Neural progenitor cell (in vitro differentiated cells): Measurements from ENCODE around the gene KPNA1. TPM values are rescaled to one million over a fixed set of nuclear protein-coding genes. Genes with fewer than 3 reads are reported as not detected.

Experiments used
- DNase-seq: peaks from one replicate; pipeline ENCODE4 v3.0.0-alpha.2; 2016; ENCODE audit warnings: low spot score
- H2AFZ ChIP-seq: fragments of 200-600 bp; sonication (generic); replicated peaks from 2 replicates; pipeline ENCODE4 v1.6.1; 2016; ENCODE audit warnings: antibody characterized with exemption
- H3F3A ChIP-seq: fragments of 200-600 bp; sonication (generic); 2 replicates; pipeline ENCODE4 v1.6.1; 2016; ENCODE audit warnings: antibody characterized with exemption, low read depth
- H3K27ac ChIP-seq: fragments of 200-600 bp; sonication (generic); 2 replicates; pipeline ENCODE4 v1.5.1; 2016; ENCODE audit warnings: mild to moderate bottlenecking
- H3K27me3 ChIP-seq: fragments of 200-600 bp; sonication (generic); 2 replicates; pipeline ENCODE4 v1.6.1; 2016; ENCODE audit warnings: mild to moderate bottlenecking, moderate library complexity
- H3K36me3 ChIP-seq: fragments of 200-600 bp; sonication (generic); 2 replicates; pipeline ENCODE4 v1.5.1; 2016
- H3K4me1 ChIP-seq: fragments of 200-600 bp; sonication (generic); 2 replicates; pipeline ENCODE4 v1.6.1; 2016; ENCODE audit warnings: mixed run types
- H3K4me2 ChIP-seq: fragments of 200-600 bp; sonication (generic); 2 replicates; pipeline ENCODE4 v1.6.1; 2016
- H3K4me3 ChIP-seq: fragments of 200-600 bp; sonication (generic); 2 replicates; pipeline ENCODE4 v1.5.1; 2016
- H3K79me2 ChIP-seq: fragments of 200-600 bp; sonication (generic); 2 replicates; pipeline ENCODE4 v1.6.1; 2016; ENCODE audit warnings: low read depth
- H3K9ac ChIP-seq: fragments of 200-600 bp; sonication (generic); 2 replicates; pipeline ENCODE4 v1.6.1; 2016
- H3K9me3 ChIP-seq: fragments of 200-600 bp; sonication (generic); 2 replicates; pipeline ENCODE4 v1.5.1; 2016; ENCODE audit warnings: low read depth
- H4K20me1 ChIP-seq: fragments of 200-600 bp; sonication (generic); 2 replicates; pipeline ENCODE4 v1.6.1; 2016; ENCODE audit warnings: low read depth
- H3K27ac Mint-ChIP-seq: 3 replicates; pipeline ENCODE4 v1.8.0; 2021; ENCODE audit warnings: mixed read lengths
- H3K27me3 Mint-ChIP-seq: 2 replicates; pipeline ENCODE4 v1.8.0; 2022; ENCODE audit warnings: low read depth, mild to moderate bottlenecking, inconsistent platforms, moderate library complexity, mixed read lengths; ENCODE audit not compliant: insufficient read depth
- H3K36me3 Mint-ChIP-seq: 3 replicates; pipeline ENCODE4 v1.8.0; 2021; ENCODE audit warnings: mixed read lengths
- H3K4me1 Mint-ChIP-seq: 3 replicates; pipeline ENCODE4 v1.8.0; 2021; ENCODE audit warnings: mixed read lengths
- H3K4me3 Mint-ChIP-seq: 3 replicates; pipeline ENCODE4 v1.8.0; 2021; ENCODE audit warnings: mild to moderate bottlenecking, moderate library complexity, mixed read lengths
- H3K9me3 Mint-ChIP-seq: 3 replicates; pipeline ENCODE4 v1.8.0; 2020; ENCODE audit warnings: mixed read lengths
- EZH2 ChIP-seq: fragments of 200-600 bp; sonication (generic); IDR thresholded peaks from 2 replicates; pipeline ENCODE4 v1.6.1; 2017; ENCODE audit warnings: antibody characterized with exemption, mild to moderate bottlenecking, moderate library complexity
- EZH2phosphoT487 ChIP-seq: fragments of 200-600 bp; sonication (generic); IDR thresholded peaks from 2 replicates; pipeline ENCODE4 v1.6.1; 2017; ENCODE audit warnings: antibody characterized with exemption
- total RNA-seq: library from RNA; depleted of rRNA; stranded (reverse); fragments of >200 nt; gene quantifications from 2 replicates; pipeline ENCODE4 v1.2.3, GENCODE V29; 2015; ENCODE audit warnings: low replicate concordance
- TF ChIP-seq, protein P1 (sequence below): fragments of 200-600 bp; sonication (generic); IDR thresholded peaks from 2 replicates; pipeline ENCODE4 v1.5.1; 2017; ENCODE audit warnings: antibody characterized with exemption, mild to moderate bottlenecking

Gene KPNA1
- 36.9 and 37.1 TPM in 2 replicates for total RNA-seq

DNA sequence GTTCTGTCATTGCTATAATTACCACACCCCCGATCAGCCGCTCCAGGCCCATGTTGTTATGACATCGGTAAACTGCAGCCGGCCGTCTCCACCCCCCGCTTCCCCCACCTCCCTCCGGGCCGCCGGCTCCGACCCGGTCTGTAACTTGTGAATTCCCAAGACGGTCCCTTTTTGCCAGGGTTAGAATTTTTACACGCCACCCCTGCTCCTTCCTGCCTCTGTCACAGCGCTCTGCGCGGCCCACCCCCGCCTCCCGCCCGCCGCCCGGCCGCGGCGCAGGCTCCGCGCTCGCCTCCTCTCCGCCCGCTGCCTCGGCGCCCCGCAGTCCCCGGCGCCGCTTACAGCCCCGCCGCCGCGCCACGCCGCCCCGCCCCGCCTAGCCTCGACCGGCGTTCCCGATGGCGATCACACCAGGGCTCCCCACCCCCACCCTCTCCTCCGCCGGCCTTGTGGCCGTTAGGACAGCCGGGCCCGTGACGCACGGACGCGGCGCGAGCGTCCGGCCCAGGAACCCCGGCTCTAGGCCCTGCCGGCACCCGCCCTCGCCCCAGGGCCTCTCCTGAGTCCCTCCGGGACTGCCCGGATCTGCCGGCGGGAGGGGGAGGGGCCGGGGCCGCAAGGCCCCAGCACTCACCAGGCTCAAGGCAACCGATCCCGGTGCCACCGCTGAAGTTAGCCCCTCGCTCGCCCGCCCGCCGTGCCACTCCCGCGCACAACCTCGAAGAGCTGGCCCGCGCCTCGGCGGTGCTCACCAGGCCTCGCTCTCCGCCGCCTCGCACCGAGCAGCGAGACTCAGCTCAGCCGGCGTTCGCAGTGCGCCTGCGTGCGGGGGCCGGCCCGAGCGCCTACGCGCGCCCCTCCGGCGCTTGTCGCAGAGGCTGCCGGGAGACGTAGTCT, at the start of gene KPNA1:
Gene KPNA1 (minus strand): TSS at position 817 of the 897 bp plus-strand sequence. CDS start 18,374 bp downstream, outside the sequence.
- Histone ChIP-seq H3K27ac (peak within 1 kb of the TSS; percentile 84), H3K9ac (peak within 1 kb of the TSS; percentile 81), H3K4me2 (peak within 1 kb of the TSS; percentile 74), H3K4me3 (peak within 1 kb of the TSS; percentile 63), H3F3A (peaks cover 7% of the 10 kb centered on the region), H4K20me1 (peaks cover 48% of the 10 kb centered on the region), H2AFZ (peak within 1 kb of the TSS; percentile 99), H3K79me2 (peaks cover 48% of the 10 kb centered on the region), H3K27me3 (no peaks in the 10 kb centered on the region), H3K36me3 (no peaks in the 10 kb centered on the region), H3K4me1 (peaks cover 22% of the 10 kb centered on the region), H3K9me3 (no peaks in the 10 kb centered on the region)
- H3K9me3 Mint-ChIP-seq: peaks cover 8% of the 10 kb centered on the region
- peaks cover 22% of the 10 kb centered on the region for H3K4me1 Mint-ChIP-seq
- peak; percentile 95 for DNase-seq
- H3K36me3 Mint-ChIP-seq: peaks cover 13% of the 10 kb centered on the region
- peak within 1 kb of the TSS; percentile 48 for H3K27ac Mint-ChIP-seq
- TF ChIP-seq, protein P1, sequence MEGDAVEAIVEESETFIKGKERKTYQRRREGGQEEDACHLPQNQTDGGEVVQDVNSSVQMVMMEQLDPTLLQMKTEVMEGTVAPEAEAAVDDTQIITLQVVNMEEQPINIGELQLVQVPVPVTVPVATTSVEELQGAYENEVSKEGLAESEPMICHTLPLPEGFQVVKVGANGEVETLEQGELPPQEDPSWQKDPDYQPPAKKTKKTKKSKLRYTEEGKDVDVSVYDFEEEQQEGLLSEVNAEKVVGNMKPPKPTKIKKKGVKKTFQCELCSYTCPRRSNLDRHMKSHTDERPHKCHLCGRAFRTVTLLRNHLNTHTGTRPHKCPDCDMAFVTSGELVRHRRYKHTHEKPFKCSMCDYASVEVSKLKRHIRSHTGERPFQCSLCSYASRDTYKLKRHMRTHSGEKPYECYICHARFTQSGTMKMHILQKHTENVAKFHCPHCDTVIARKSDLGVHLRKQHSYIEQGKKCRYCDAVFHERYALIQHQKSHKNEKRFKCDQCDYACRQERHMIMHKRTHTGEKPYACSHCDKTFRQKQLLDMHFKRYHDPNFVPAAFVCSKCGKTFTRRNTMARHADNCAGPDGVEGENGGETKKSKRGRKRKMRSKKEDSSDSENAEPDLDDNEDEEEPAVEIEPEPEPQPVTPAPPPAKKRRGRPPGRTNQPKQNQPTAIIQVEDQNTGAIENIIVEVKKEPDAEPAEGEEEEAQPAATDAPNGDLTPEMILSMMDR: no peak
- TF ChIP-seq EZH2 (peak; percentile 50), EZH2phosphoT487 (no peak)
- peak within 1 kb of the TSS; percentile 96 for H3K4me3 Mint-ChIP-seq
- H3K27me3 Mint-ChIP-seq: peaks cover 3% of the 10 kb centered on the region

DNA sequence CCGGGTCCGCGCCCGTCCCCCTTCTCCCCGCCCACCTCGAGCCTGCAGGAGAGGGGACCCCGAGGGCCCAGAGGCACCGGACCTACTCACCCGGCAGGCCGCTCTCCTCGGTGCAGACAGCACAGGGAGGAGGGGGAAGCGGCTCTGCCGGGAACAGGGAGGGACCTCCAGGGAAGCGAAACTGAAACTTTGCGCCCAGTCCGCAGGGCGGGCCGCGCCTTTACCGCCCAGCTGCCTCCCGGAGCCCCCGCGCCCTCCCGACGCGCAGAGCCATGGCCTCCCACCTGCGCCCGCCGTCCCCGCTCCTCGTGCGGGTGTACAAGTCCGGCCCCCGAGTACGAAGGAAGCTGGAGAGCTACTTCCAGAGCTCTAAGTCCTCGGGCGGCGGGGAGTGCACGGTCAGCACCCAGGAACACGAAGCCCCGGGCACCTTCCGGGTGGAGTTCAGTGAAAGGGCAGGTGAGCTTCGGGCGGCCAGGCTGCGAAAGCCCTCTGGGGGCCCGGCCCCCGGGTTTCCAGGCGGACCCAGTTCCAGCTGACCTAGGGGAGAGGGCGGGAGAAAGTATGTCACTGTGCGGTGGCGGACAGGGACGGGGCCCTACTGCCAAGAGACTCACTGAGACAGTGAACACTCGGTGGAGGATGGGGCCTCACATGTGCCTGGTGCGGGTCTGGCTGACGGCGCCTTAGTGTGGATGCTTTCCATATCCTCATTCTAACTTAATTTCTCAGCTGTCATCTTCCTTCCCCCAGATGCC, 49.6 kb upstream of the KPNA1 start, which contains the start of the genes DTX3L and PARP9:
Gene DTX3L (plus strand): TSS at position 184 of the 758 bp plus-strand sequence. CDS start 89 bp downstream, at position 273.
Gene PARP9 (minus strand): TSS at position 146 of the 758 bp plus-strand sequence. CDS start 4,680 bp downstream, outside the sequence.
- Histone ChIP-seq H3K27ac (no peak within 1 kb of the TSS), H3K9me3 (no peaks in the 10 kb centered on the region), H3K9ac (no peak within 1 kb of the TSS), H3K4me2 (peak within 1 kb of the TSS; percentile 87), H3K4me3 (peak within 1 kb of the TSS; percentile 54), H3K27me3 (peaks cover 21% of the 10 kb centered on the region), H4K20me1 (no peaks in the 10 kb centered on the region), H2AFZ (peak within 1 kb of the TSS; percentile 95), H3K79me2 (no peaks in the 10 kb centered on the region), H3K4me1 (peaks cover 13% of the 10 kb centered on the region), H3F3A (peaks cover 11% of the 10 kb centered on the region), H3K36me3 (no peaks in the 10 kb centered on the region)
- Mint-ChIP-seq H3K9me3 (no peaks in the 10 kb centered on the region), H3K27me3 (peaks cover 11% of the 10 kb centered on the region), H3K4me1 (peaks cover 12% of the 10 kb centered on the region), H3K36me3 (no peaks in the 10 kb centered on the region), H3K4me3 (peak within 1 kb of the TSS; percentile 79), H3K27ac (no peak within 1 kb of the TSS)
- peak; percentile 68 for DNase-seq
- TF ChIP-seq EZH2phosphoT487 (peak; percentile 45), EZH2 (peak; percentile 56)
- TF ChIP-seq, protein P1: no peak

DNA sequence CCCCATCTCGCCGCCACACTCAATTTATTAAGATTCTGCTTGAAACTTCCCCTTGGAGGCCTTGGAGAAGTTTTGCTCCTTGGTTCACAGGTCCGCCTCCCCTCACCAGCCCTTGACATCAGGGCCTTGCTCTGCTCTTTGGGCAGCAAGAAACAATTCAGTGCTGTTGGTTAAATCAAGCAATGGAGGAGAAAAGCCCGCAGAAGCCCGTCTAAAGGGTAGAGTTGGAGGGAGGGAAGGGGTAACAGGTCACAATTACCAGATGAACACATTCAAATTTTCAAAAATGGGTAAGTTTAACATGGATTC, 48.9 kb upstream of the KPNA1 start:
- Histone ChIP-seq H3K4me3 (peak overlapping the region; percentile 54), H2AFZ (peak overlapping the region; percentile 95), H3K27me3 (peaks cover 21% of the 10 kb centered on the region), H3K36me3 (no peaks in the 10 kb centered on the region), H3K4me1 (peaks cover 13% of the 10 kb centered on the region), H3K4me2 (peak overlapping the region; percentile 87), H4K20me1 (no peaks in the 10 kb centered on the region), H3K79me2 (no peaks in the 10 kb centered on the region), H3K9me3 (no peaks in the 10 kb centered on the region), H3K27ac (no peak overlapping the region), H3K9ac (no peak overlapping the region), H3F3A (peaks cover 11% of the 10 kb centered on the region)
- Mint-ChIP-seq H3K27ac (no peak overlapping the region), H3K27me3 (peaks cover 11% of the 10 kb centered on the region), H3K4me3 (peak overlapping the region; percentile 79), H3K4me1 (peaks cover 12% of the 10 kb centered on the region), H3K9me3 (no peaks in the 10 kb centered on the region), H3K36me3 (no peaks in the 10 kb centered on the region)
- TF ChIP-seq EZH2phosphoT487 (no peak), EZH2 (no peak)
- TF ChIP-seq, protein P1: no peak
- DNase-seq: no peak
